ENCODE data around the gene SLC25A23.

Gene SLC25A23

GRCh38 chr19:6464070-6464873 lies 4.7 kb upstream of the SLC25A23 start, which contains the start of gene CRB3:
CRB3 (plus strand) TSS chr19:6464271; CDS start chr19:6464702, 431 bp downstream.
- no peak for DNase-seq (ENCODE audit: low read depth)
- TF ChIP-seq CTCF (conservative IDR thresholded peaks at IDR 0.05; ENCODE audit: low read depth, low read length) = no peak
- H3K4me3 ChIP-seq (ENCODE audit: low read depth, low read length) = no peak within 1 kb of the TSS

GRCh38 chr19:6460099-6460884 lies 700 bp upstream of the SLC25A23 start:
- peak; percentile 72 for TF ChIP-seq CTCF (conservative IDR thresholded peaks at IDR 0.05; ENCODE audit: low read depth, low read length)
- H3K4me3 ChIP-seq (ENCODE audit: low read depth, low read length) = peak overlapping the region; percentile 73
- peak; percentile 99 for DNase-seq (ENCODE audit: low read depth)

- DNase-seq (ENCODE audit: low read depth) = no peak
- no peak for TF ChIP-seq CTCF (conservative IDR thresholded peaks at IDR 0.05; ENCODE audit: low read depth, low read length)
- peak overlapping the region; percentile 73 for H3K4me3 ChIP-seq (ENCODE audit: low read depth, low read length)
Observed at GRCh38 chr19:6458695-6459261, 814 bp downstream of the SLC25A23 start.

- H3K4me3 ChIP-seq (ENCODE audit: low read depth, low read length) = no peak overlapping the region
- no peak for DNase-seq (ENCODE audit: low read depth)
- no peak for TF ChIP-seq CTCF (conservative IDR thresholded peaks at IDR 0.05; ENCODE audit: low read depth, low read length)
Observed at GRCh38 chr19:6457958-6458694, 1.5 kb downstream of the SLC25A23 start.

- no peak for TF ChIP-seq CTCF (conservative IDR thresholded peaks at IDR 0.05; ENCODE audit: low read depth, low read length)
- no peak overlapping the region for H3K4me3 ChIP-seq (ENCODE audit: low read depth, low read length)
- no peak for DNase-seq (ENCODE audit: low read depth)
Observed at GRCh38 chr19:6455924-6456323, 3.7 kb downstream of the SLC25A23 start.

- TF ChIP-seq CTCF (conservative IDR thresholded peaks at IDR 0.05; ENCODE audit: low read depth, low read length) = no peak
- no peak for DNase-seq (ENCODE audit: low read depth)
- H3K4me3 ChIP-seq (ENCODE audit: low read depth, low read length) = no peak overlapping the region
Observed at GRCh38 chr19:6453951-6454565, 5.5 kb downstream of the SLC25A23 start.

Data from choroid plexus epithelial cell (primary cell).